Suppressor macrophage treated with lipopolysaccharide for 1 hour (primary cell): ENCODE results near the gene RPS6KB2.
"Not testable (repeated sequence)": the region's sequence is repeated elsewhere in the genome, so short reads cannot be mapped to it uniquely, and the experiment has no call there.

Experiments
- DNase-seq, 3 donors: peaks; one replicate each; pipeline ENCODE4 v3.0.0-alpha.2; 2020 to 2022

RPS6KB2 gene

GRCh38 chr11:67445515-67445914, 17.2 kb downstream of the RPS6KB2 start:
- DNase-seq: no peak

GRCh38 chr11:67448220-67448609, 19.9 kb downstream of the RPS6KB2 start:
- DNase-seq: no peak

- peak; percentile 64 to 69 (median 64) for DNase-seq
Observed at GRCh38 chr11:67449116-67449844, 21.0 kb downstream of the RPS6KB2 start.

- no peak for DNase-seq
Observed at GRCh38 chr11:67450796-67451657, 22.7 kb downstream of the RPS6KB2 start.

GRCh38 chr11:67451658-67451976, 23.3 kb downstream of the RPS6KB2 start:
- DNase-seq: no peak

GRCh38 chr11:67452141-67452952, 24.1 kb downstream of the RPS6KB2 start, which contains the start of gene GPR152:
Gene GPR152, minus strand, starts transcription at chr11:67452729. Its CDS starts 5 bp downstream, at chr11:67452724.
- DNase-seq: no peak

- DNase-seq: no peak
Observed at GRCh38 chr11:67453816-67454732, 25.8 kb downstream of the RPS6KB2 start.

- no peak for DNase-seq
Observed at GRCh38 chr11:67455054-67455453, 26.8 kb downstream of the RPS6KB2 start, which contains the start of gene CABP4. Gene CABP4, plus strand, starts transcription at chr11:67455354. Its CDS starts 70 bp downstream, at chr11:67455424.

GRCh38 chr11:67456068-67456705, 27.9 kb downstream of the RPS6KB2 start:
- DNase-seq: no peak

GRCh38 chr11:67457453-67457852, 29.2 kb downstream of the RPS6KB2 start:
- DNase-seq: no peak

- DNase-seq: no peak
Observed at GRCh38 chr11:67458266-67458665, 30.0 kb downstream of the RPS6KB2 start.

GRCh38 chr11:67463186-67463585, 34.9 kb downstream of the RPS6KB2 start:
- no peak for DNase-seq

GRCh38 chr11:67463680-67464410, 35.6 kb downstream of the RPS6KB2 start:
- peak; percentile 90 to 95 (median 92) for DNase-seq

- peak; percentile 80 to 94 (median 86) for DNase-seq
Observed at GRCh38 chr11:67464411-67465188, 36.3 kb downstream of the RPS6KB2 start.

GRCh38 chr11:67465189-67465510, 36.9 kb downstream of the RPS6KB2 start:
- DNase-seq: no peak

- not testable (repeated sequence) for DNase-seq
Observed at GRCh38 chr11:67465530-67465929, 37.2 kb downstream of the RPS6KB2 start.

GRCh38 chr11:67466367-67466766, 38.1 kb downstream of the RPS6KB2 start:
- DNase-seq: no peak

GRCh38 chr11:67466962-67467771, 38.9 kb downstream of the RPS6KB2 start:
- no peak for DNase-seq

- DNase-seq: no peak
Observed at GRCh38 chr11:67468056-67468455, 39.8 kb downstream of the RPS6KB2 start.
